A549 (cell line): Measurements from ENCODE around the gene HMGA1. TPM values are rescaled to one million over a fixed set of nuclear protein-coding genes. Genes with fewer than 3 reads are reported as not detected.
A peak's percentile ranks its signal among the peaks of the same experiment; 100 is the strongest.

Experiments
- ATAC-seq, 2 experiments: fragments of 200-7000 bp in 1 of 2; fragments of >200 bp in 1 of 2; cut with Nextera tagmentation in 1 of 2; cut with Tn5 transposase in 1 of 2; 3 replicates each; pipeline versions ENCODE4 v1.8.0 to v1.9.1; 2018 to 2020; ENCODE audit warnings: mild to moderate bottlenecking in 1 of 2, moderate library complexity in 1 of 2
- CTCF ChIA-PET: fragments of 300-600 bp; sonication (Branson Sonifier 250); formaldehyde crosslinking; extraction: SDS; loops from one replicate; lab custom pipeline; 2021; ENCODE audit warnings: antibody characterized with exemption, inconsistent platforms; lab: Yijun Ruan, JAX
- POLR2A ChIA-PET: fragments of 350-600 bp; formaldehyde crosslinking; extraction: SDS; loops from one replicate; lab custom pipeline; 2021; ENCODE audit warnings: antibody characterized with exemption, inconsistent platforms; lab: Yijun Ruan, JAX
- DNase-seq, 2 experiments: peaks; one replicate each; pipeline versions ENCODE4 v3.0.0 to v3.0.0-alpha.2; 2011 to 2016; ENCODE audit warnings: low read depth in 1 of 2, low spot score in 1 of 2
- FAIRE-seq: peaks from 2 replicates; lab custom pipeline; 2011; peaks lifted over from hg19 to GRCh38; lab: Jason Lieb, UNC
- H3K27ac ChIP-seq, 2 experiments: fragments of >200 bp; sonication (Bioruptor Twin); formaldehyde crosslinking; 3 replicates each; pipeline ENCODE4 v1.5.1; 2016 to 2017
- H3K4me1 ChIP-seq: fragments of >200 bp; sonication (Bioruptor Twin); formaldehyde crosslinking; 3 replicates; pipeline ENCODE4 v1.6.1; 2016
- H3K4me2 ChIP-seq: fragments of >200 bp; sonication (Bioruptor Twin); formaldehyde crosslinking; 3 replicates; pipeline ENCODE4 v1.6.1; 2016
- H3K4me3 ChIP-seq: fragments of >200 bp; sonication (Bioruptor Twin); formaldehyde crosslinking; 3 replicates; pipeline ENCODE4 v1.5.1; 2016
- H3K9me3 ChIP-seq: fragments of >200 bp; sonication (Bioruptor Twin); formaldehyde crosslinking; 3 replicates; pipeline ENCODE4 v1.6.1; 2016
- ATOH8 ChIP-seq: fragments of 250-450 bp; sonication (Bioruptor Pico); IDR thresholded peaks from 2 replicates; pipeline ENCODE4 v1.5.0; 2020; ENCODE audit warnings: low read depth, mild to moderate bottlenecking, moderate library complexity
- BHLHE40 ChIP-seq: IDR thresholded peaks from 2 replicates; pipeline ENCODE4 v1.6.1; 2012; ENCODE audit warnings: low read depth, low read length, inconsistent platforms
- CBX8 ChIP-seq: fragments of 200-600 bp; sonication (generic); IDR thresholded peaks from 2 replicates; pipeline ENCODE4 v1.6.1; 2016
- CTCF ChIP-seq: fragments of >200 bp; sonication (Bioruptor Twin); formaldehyde crosslinking; IDR thresholded peaks from 3 replicates; pipeline ENCODE4 v1.5.1; 2016
- E2F6 ChIP-seq: IDR thresholded peaks from 2 replicates; pipeline ENCODE4 v1.6.1; 2012; ENCODE audit warnings: low read depth, borderline replicate concordance
- EHF ChIP-seq: fragments of 250-450 bp; sonication (Bioruptor Pico); IDR thresholded peaks from 2 replicates; pipeline ENCODE4 v1.5.0; 2020; ENCODE audit warnings: mild to moderate bottlenecking
- FOSB ChIP-seq: fragments of 250-450 bp; sonication (Bioruptor Pico); IDR thresholded peaks from 2 replicates; pipeline ENCODE4 v1.5.0; 2020; ENCODE audit warnings: mild to moderate bottlenecking, moderate library complexity
- FOXS1 ChIP-seq: fragments of 250-450 bp; sonication (Bioruptor Pico); IDR thresholded peaks from 2 replicates; pipeline ENCODE4 v1.5.0; 2020; ENCODE audit warnings: mild to moderate bottlenecking, moderate library complexity
- GATA3 ChIP-seq: IDR thresholded peaks from 2 replicates; pipeline ENCODE4 v1.6.1; 2012; ENCODE audit warnings: borderline replicate concordance
- HOXA7 ChIP-seq: fragments of 250-450 bp; sonication (Bioruptor Pico); IDR thresholded peaks from 2 replicates; pipeline ENCODE4 v1.5.0; 2020; ENCODE audit warnings: mild to moderate bottlenecking, moderate library complexity
- HOXB13 ChIP-seq: fragments of 250-450 bp; sonication (Bioruptor Pico); IDR thresholded peaks from 2 replicates; pipeline ENCODE4 v1.5.0; 2020; ENCODE audit warnings: low read depth, mild to moderate bottlenecking, moderate library complexity
- JUN ChIP-seq, 2 experiments: fragments of >200 bp; sonication (Bioruptor Twin); formaldehyde crosslinking; IDR thresholded peaks; 2 replicates in 1 of 2; 3 replicates in 1 of 2; pipeline ENCODE4 v1.6.1; 2016 to 2017
- KDM5A ChIP-seq: fragments of 200-600 bp; sonication (generic); IDR thresholded peaks from 2 replicates; pipeline ENCODE4 v1.6.1; 2016; ENCODE audit warnings: antibody characterized with exemption, mild to moderate bottlenecking
- MAX ChIP-seq: IDR thresholded peaks from 2 replicates; pipeline ENCODE4 v1.6.1; 2012
- MYC ChIP-seq: IDR thresholded peaks from 2 replicates; pipeline ENCODE4 v1.6.1; 2012; ENCODE audit warnings: mild to moderate bottlenecking, inconsistent platforms, low read length, improper control_type of control experiment, borderline replicate concordance
- NPAS2 ChIP-seq: fragments of 250-450 bp; sonication (Bioruptor Pico); IDR thresholded peaks from 2 replicates; pipeline ENCODE4 v1.8.0; 2022; ENCODE audit warnings: mild to moderate bottlenecking, moderate library complexity, borderline replicate concordance
- NR3C1 ChIP-seq: fragments of >200 bp; sonication (Bioruptor Twin); formaldehyde crosslinking; IDR thresholded peaks from 3 replicates; pipeline ENCODE4 v1.6.1; 2017
- PBX3 ChIP-seq: IDR thresholded peaks from 2 replicates; pipeline ENCODE4 v1.6.1; 2012
- PHF8 ChIP-seq: fragments of 200-600 bp; sonication (generic); IDR thresholded peaks from 2 replicates; pipeline ENCODE4 v1.6.1; 2016; ENCODE audit warnings: low read depth, mild to moderate bottlenecking, antibody characterized with exemption, moderate library complexity, borderline replicate concordance
- RAD21 ChIP-seq, 2 experiments: fragments of >200 bp in 1 of 2; sonication (Bioruptor Twin) in 1 of 2; formaldehyde crosslinking in 1 of 2; IDR thresholded peaks in 1 of 2; conservative IDR thresholded peaks in 1 of 2; 2 replicates in 1 of 2; 3 replicates in 1 of 2; pipeline ENCODE4 v1.6.1; 2012 to 2018; ENCODE audit warnings: inconsistent platforms in 1 of 2
- RARB ChIP-seq: fragments of 250-450 bp; sonication (Bioruptor Pico); IDR thresholded peaks from 2 replicates; pipeline ENCODE4 v1.8.0; 2021; ENCODE audit warnings: mild to moderate bottlenecking, moderate library complexity
- SMC3 ChIP-seq: fragments of >200 bp; sonication (Bioruptor Twin); formaldehyde crosslinking; IDR thresholded peaks from 3 replicates; pipeline ENCODE4 v1.6.1; 2018; ENCODE audit warnings: inconsistent platforms
- TFCP2L1 ChIP-seq: fragments of 250-450 bp; sonication (Bioruptor Pico); IDR thresholded peaks from 2 replicates; pipeline ENCODE4 v1.5.0; 2021; ENCODE audit warnings: mild to moderate bottlenecking
- ZC3H11A ChIP-seq: fragments of 450-650 bp; IDR thresholded peaks from 2 replicates; pipeline ENCODE4 v1.6.1; 2014; ENCODE audit warnings: antibody characterized with exemption, mild to moderate bottlenecking
- ZFP36 ChIP-seq: fragments of 450-650 bp; IDR thresholded peaks from 2 replicates; pipeline ENCODE4 v1.6.1; 2014; ENCODE audit warnings: borderline replicate concordance; ENCODE audit not compliant: partially characterized antibody
- WGBS: methylation state at CpG from one replicate; pipeline ENCODE4 v1.1.6; 2017; ENCODE audit errors: missing lambda C conversion rate; 5-methylcytosine and 5-hydroxymethylcytosine counted together
- polyA plus RNA-seq, 4 experiments: library from polyadenylated mRNA; depleted of rRNA in 3 of 4; stranded (reverse); fragments of >200 nt; fragmentation: RNase III in 1 of 4; extraction: RNeasy Plus Mini Kit Qiagen cat#74134 plus additional on column Dnase treatment in 1 of 4; gene quantifications; 2 replicates in 3 of 4; 3 replicates in 1 of 4; pipeline ENCODE4 v1.2.3, GENCODE V29; 2011 to 2017

HMGA1 gene
- polyA plus RNA-seq, 2 of the 4 experiments (the other 2 are of a cell fraction), result 127 to 249 TPM

- Histone ChIP-seq H3K27ac (peak overlapping the region; percentile 93 to 97; a peak in 5 of 6 replicates), H3K4me2 (peak overlapping the region; percentile 71)
These were observed 9.5 kb downstream of the HMGA1 start for GRCh38 chr6:34246249-34246562.

GRCh38 chr6:34246563-34247391 lies 10.1 kb downstream of the HMGA1 start:
- H3K9me3 ChIP-seq, result no peaks in the 10 kb centered on the region
- POLR2A ChIA-PET, result interaction anchor here (1.5 kb wide), 1 partner anchor 10 kb away, joined by 5 read pairs; the partner anchor contains the start of gene HMGA1
- CTCF ChIA-PET, result interaction anchor here (0.6 to 5.0 kb wide), 5 partner anchors 10 to 232 kb away, joined by 3 to 37 read pairs (median 4); partner anchors contain the start of gene HMGA1
- ATAC-seq (peak; percentile 4 to 14; a peak in 3 of 6 replicates), FAIRE-seq (no peak), DNase-seq (peak in 1 of 2 experiments; percentile 59)
- 17% methylated on average over 2 of the region's 8 CpGs for WGBS
- H3K27ac ChIP-seq, result peak overlapping the region; percentile 93 to 97; a peak in 5 of 6 replicates
- H3K4me3 ChIP-seq, result no peak overlapping the region
- H3K4me2 ChIP-seq, result peak overlapping the region; percentile 71
- TF ChIP-seq FOXS1, result no peak
- no peak for TF ChIP-seq E2F6
- no peak for TF ChIP-seq KDM5A
- TF ChIP-seq HOXB13 (CRISPR knock-in tag), result no peak
- peak; percentile 41; the same call in 1 of the 2 replicates for TF ChIP-seq ATOH8 (CRISPR knock-in tag)
- TF ChIP-seq SMC3, result peak; percentile 33; the same call in 2 of the 3 replicates
- peak; percentile 40 for TF ChIP-seq CTCF
- TF ChIP-seq PBX3, result 0 out of 2 replicates have a peak, but pooled peaks have one; percentile 39
- TF ChIP-seq GATA3, result no peak
- TF ChIP-seq JUN (IDR thresholded peaks at IDR 0.05), result peak in 1 of 2 experiments; percentile 57; a peak in 2 of 5 replicates
- peak; percentile 63 for TF ChIP-seq TFCP2L1
- TF ChIP-seq EHF (CRISPR knock-in tag), result no peak
- TF ChIP-seq PHF8, result no peak
- TF ChIP-seq BHLHE40, result no peak
- peak; percentile 57; the same call in 1 of the 2 replicates for TF ChIP-seq FOSB
- TF ChIP-seq RARB (CRISPR knock-in tag), result peak; percentile 29; the same call in 1 of the 2 replicates
- TF ChIP-seq CBX8, result no peak
- TF ChIP-seq ZC3H11A, result no peak
- TF ChIP-seq MAX, result peak; percentile 28; the same call in 1 of the 2 replicates
- TF ChIP-seq HOXA7, result no peak
- peak; percentile 31 to 45; a peak in 3 of 5 replicates for TF ChIP-seq RAD21 (conservative IDR thresholded peaks at IDR 0.05 in 1 of 2, IDR thresholded peaks at IDR 0.05 in 1 of 2)
- no peak for TF ChIP-seq NPAS2 (CRISPR knock-in tag)
- TF ChIP-seq ZFP36, result no peak
- no peak for TF ChIP-seq NR3C1
- no peak for TF ChIP-seq MYC
- H3K4me1 ChIP-seq, result peaks cover 62% of the 10 kb centered on the region

More at GRCh38 chr6:34246249-34246562, 9.5 kb downstream of the HMGA1 start:
- H3K9me3 ChIP-seq, result no peaks in the 10 kb centered on the region
- ChIA-PET POLR2A (interaction anchor here (1.5 kb wide), 1 partner anchor 9 kb away, joined by 5 read pairs; the partner anchor contains the start of gene HMGA1), CTCF (interaction anchor here (1.4 to 5.0 kb wide), 2 partner anchors 9 to 50 kb away, joined by 4 to 27 read pairs; partner anchors contain the start of gene HMGA1)
- peaks cover 68% of the 10 kb centered on the region for H3K4me1 ChIP-seq
- 9% methylated on average over 1 of the region's 2 CpGs for WGBS
- TF ChIP-seq NR3C1, result no peak
- no peak for TF ChIP-seq MAX
- no peak for DNase-seq
- no peak overlapping the region for H3K4me3 ChIP-seq
- FAIRE-seq, result no peak
- ATAC-seq, result no peak
